Nephron (organoid): ENCODE results near the gene VASN.

Experiments
- H3K27ac Mint-ChIP-seq, 3 experiments: 2 replicates each; pipeline ENCODE4 v1.8.0; 2020; ENCODE audit warnings: mixed read lengths in 3 of 3, mild to moderate bottlenecking in 2 of 3, moderate library complexity in 1 of 3
- H3K27me3 Mint-ChIP-seq: 2 replicates; pipeline ENCODE4 v1.8.0; 2021; ENCODE audit warnings: low read depth, mild to moderate bottlenecking, moderate library complexity, mixed read lengths
- H3K36me3 Mint-ChIP-seq: 2 replicates; pipeline ENCODE4 v1.8.0; 2020; ENCODE audit warnings: low read depth, mixed read lengths
- H3K4me1 Mint-ChIP-seq: 2 replicates; pipeline ENCODE4 v1.8.0; 2020; ENCODE audit warnings: mixed read lengths
- H3K4me3 Mint-ChIP-seq, 3 experiments: 2 replicates each; pipeline ENCODE4 v1.8.0; 2020; ENCODE audit warnings: mild to moderate bottlenecking in 3 of 3, mixed read lengths in 3 of 3, moderate library complexity in 2 of 3
- H3K9me3 Mint-ChIP-seq: 2 replicates; pipeline ENCODE4 v1.8.0; 2020; ENCODE audit warnings: mixed read lengths
- TF ChIP-seq, protein P1 (sequence below), 3 experiments: fragments of 200-600 bp; sonication (generic); IDR thresholded peaks; one replicate each; pipeline ENCODE4 v1.5.0; 2021; ENCODE audit warnings: antibody characterized with exemption in 3 of 3; ENCODE audit not compliant: unreplicated experiment in 3 of 3

Gene VASN

DNA sequence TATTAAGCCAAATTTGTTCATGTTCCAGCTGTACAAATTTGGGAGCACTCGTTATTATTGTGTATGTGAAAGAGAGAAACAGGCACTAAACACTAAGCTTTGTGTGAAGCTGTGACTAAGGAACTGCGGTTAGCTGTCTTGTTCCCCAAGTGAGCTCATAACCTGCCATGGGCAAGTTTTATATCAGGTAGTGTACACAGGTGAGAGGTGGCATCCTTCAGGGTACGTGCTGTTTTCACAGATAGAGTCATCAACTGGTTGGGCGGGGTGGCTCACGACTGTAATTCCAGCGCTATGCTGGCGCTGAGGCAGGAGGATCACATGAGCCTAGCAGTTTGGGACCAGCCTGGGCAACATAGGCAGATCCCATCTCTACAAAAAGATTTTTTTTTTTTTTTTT, 56.9 kb downstream of the VASN start:
- H3K27me3 Mint-ChIP-seq: no peaks in the 10 kb centered on the region
- TF ChIP-seq, protein P1, sequence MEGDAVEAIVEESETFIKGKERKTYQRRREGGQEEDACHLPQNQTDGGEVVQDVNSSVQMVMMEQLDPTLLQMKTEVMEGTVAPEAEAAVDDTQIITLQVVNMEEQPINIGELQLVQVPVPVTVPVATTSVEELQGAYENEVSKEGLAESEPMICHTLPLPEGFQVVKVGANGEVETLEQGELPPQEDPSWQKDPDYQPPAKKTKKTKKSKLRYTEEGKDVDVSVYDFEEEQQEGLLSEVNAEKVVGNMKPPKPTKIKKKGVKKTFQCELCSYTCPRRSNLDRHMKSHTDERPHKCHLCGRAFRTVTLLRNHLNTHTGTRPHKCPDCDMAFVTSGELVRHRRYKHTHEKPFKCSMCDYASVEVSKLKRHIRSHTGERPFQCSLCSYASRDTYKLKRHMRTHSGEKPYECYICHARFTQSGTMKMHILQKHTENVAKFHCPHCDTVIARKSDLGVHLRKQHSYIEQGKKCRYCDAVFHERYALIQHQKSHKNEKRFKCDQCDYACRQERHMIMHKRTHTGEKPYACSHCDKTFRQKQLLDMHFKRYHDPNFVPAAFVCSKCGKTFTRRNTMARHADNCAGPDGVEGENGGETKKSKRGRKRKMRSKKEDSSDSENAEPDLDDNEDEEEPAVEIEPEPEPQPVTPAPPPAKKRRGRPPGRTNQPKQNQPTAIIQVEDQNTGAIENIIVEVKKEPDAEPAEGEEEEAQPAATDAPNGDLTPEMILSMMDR (IDR thresholded peaks at IDR 0.05; ENCODE audit: unreplicated experiment in 3 of 3): no peak
- H3K9me3 Mint-ChIP-seq: no peaks in the 10 kb centered on the region
- peaks cover 20% of the 10 kb centered on the region for H3K4me1 Mint-ChIP-seq
- H3K27ac Mint-ChIP-seq: no peak overlapping the region
- H3K4me3 Mint-ChIP-seq: peak overlapping the region; percentile 61 to 76 (median 76)
- H3K36me3 Mint-ChIP-seq: peaks cover 20% of the 10 kb centered on the region

GRCh38 chr16:4431023-4431422, 59.4 kb downstream of the VASN start:
- no peaks in the 10 kb centered on the region for H3K9me3 Mint-ChIP-seq
- TF ChIP-seq, protein P1 (IDR thresholded peaks at IDR 0.05; ENCODE audit: unreplicated experiment in 3 of 3): no peak

More at GRCh38 chr16:4431023-4431422, 59.4 kb downstream of the VASN start:
- Mint-ChIP-seq H3K36me3 (peaks cover 32% of the 10 kb centered on the region), H3K27me3 (no peaks in the 10 kb centered on the region), H3K4me3 (no peak overlapping the region), H3K27ac (no peak overlapping the region), H3K4me1 (peaks cover 19% of the 10 kb centered on the region)
